ENCODE measurements around the gene CACHD1. TPM values are rescaled to one million over a fixed set of nuclear protein-coding genes. Genes with fewer than 3 reads are reported as not detected.
"Not testable (repeated sequence)": the region's sequence is repeated elsewhere in the genome, so short reads cannot be mapped to it uniquely, and the experiment has no call there.

CACHD1 gene
- total RNA-seq, 1 experiment from 2014 or later: 1.2 TPM

GRCh38 chr1:64696879-64697278 lies 226.9 kb downstream of the CACHD1 start:
- no peak for DNase-seq (ENCODE audit: low read depth)

GRCh38 chr1:64699327-64699726 lies 229.4 kb downstream of the CACHD1 start:
- DNase-seq (ENCODE audit: low read depth): no peak

- no peak for DNase-seq (ENCODE audit: low read depth)
Measured at GRCh38 chr1:64701071-64701470, 231.1 kb downstream of the CACHD1 start.

GRCh38 chr1:64701886-64702285 lies 232.0 kb downstream of the CACHD1 start:
- no peak for DNase-seq (ENCODE audit: low read depth)

GRCh38 chr1:64702670-64703069 lies 232.7 kb downstream of the CACHD1 start:
- not testable (repeated sequence) for DNase-seq (ENCODE audit: low read depth)

GRCh38 chr1:64703600-64703999 lies 233.7 kb downstream of the CACHD1 start:
- no peak for DNase-seq (ENCODE audit: low read depth)

GRCh38 chr1:64705591-64705990 lies 235.7 kb downstream of the CACHD1 start:
- no peak for DNase-seq (ENCODE audit: low read depth)

- DNase-seq (ENCODE audit: low read depth): no peak
Measured at GRCh38 chr1:64711266-64711665, 241.3 kb downstream of the CACHD1 start.

GRCh38 chr1:64712049-64712448 lies 242.1 kb downstream of the CACHD1 start:
- no peak for DNase-seq (ENCODE audit: low read depth)

- DNase-seq (ENCODE audit: low read depth): no peak
Measured at GRCh38 chr1:64715186-64715585, 245.3 kb downstream of the CACHD1 start.

GRCh38 chr1:64721135-64721534 lies 251.2 kb downstream of the CACHD1 start:
- DNase-seq (ENCODE audit: low read depth): no peak

GRCh38 chr1:64721576-64722145 lies 251.7 kb downstream of the CACHD1 start:
- no peak for DNase-seq (ENCODE audit: low read depth)

GRCh38 chr1:64727861-64728260 lies 257.9 kb downstream of the CACHD1 start:
- DNase-seq (ENCODE audit: low read depth): no peak

GRCh38 chr1:64733581-64734286 lies 263.8 kb downstream of the CACHD1 start:
- DNase-seq (ENCODE audit: low read depth): peak; percentile 13

- DNase-seq (ENCODE audit: low read depth): no peak
Measured at GRCh38 chr1:64734287-64734652, 264.3 kb downstream of the CACHD1 start.

- not testable (repeated sequence) for DNase-seq (ENCODE audit: low read depth)
Measured at GRCh38 chr1:64740687-64741086, 270.8 kb downstream of the CACHD1 start.

Data from RPMI7951 (cell line).